LNCaP clone FGC (cell line): Measurements from ENCODE around the gene SLC10A3.

Experiments
- DNase-seq: peaks from one replicate; pipeline ENCODE4 v3.0.0-alpha.2; 2011; ENCODE audit warnings: low read depth
- H3K4me3 ChIP-seq: 2 replicates; pipeline ENCODE4 v1.5.1; 2011; ENCODE audit warnings: mild to moderate bottlenecking, low read depth, low read length, control low read depth
- CTCF ChIP-seq: IDR thresholded peaks from 2 replicates; pipeline ENCODE4 v1.5.1; 2012; ENCODE audit warnings: mild to moderate bottlenecking; ENCODE audit not compliant: control insufficient read depth, insufficient read depth; ENCODE audit errors: extremely low read depth

Gene SLC10A3

GRCh38 chrX:154495472-154495922, 5.1 kb upstream of the SLC10A3 start:
- H3K4me3 ChIP-seq = no peak overlapping the region
- no peak for DNase-seq
- no peak for TF ChIP-seq CTCF

GRCh38 chrX:154494715-154495114, 4.3 kb upstream of the SLC10A3 start:
- TF ChIP-seq CTCF = no peak
- DNase-seq = no peak

GRCh38 chrX:154490021-154490413, 412 bp downstream of the SLC10A3 start:
- TF ChIP-seq CTCF = no peak
- H3K4me3 ChIP-seq = peak overlapping the region; percentile 65
- no peak for DNase-seq

More at GRCh38 chrX:154494715-154495114, 4.3 kb upstream of the SLC10A3 start:
- no peak overlapping the region for H3K4me3 ChIP-seq

- TF ChIP-seq CTCF = no peak
- peak overlapping the region; percentile 65 for H3K4me3 ChIP-seq
Observed at GRCh38 chrX:154489182-154489581, 1.2 kb downstream of the SLC10A3 start.

GRCh38 chrX:154488336-154489075, 1.9 kb downstream of the SLC10A3 start:
- no peak for TF ChIP-seq CTCF
- H3K4me3 ChIP-seq = no peak overlapping the region
- no peak for DNase-seq

More at GRCh38 chrX:154489182-154489581, 1.2 kb downstream of the SLC10A3 start:
- DNase-seq = no peak

GRCh38 chrX:154487518-154488290, 2.7 kb downstream of the SLC10A3 start:
- H3K4me3 ChIP-seq = no peak overlapping the region
- no peak for TF ChIP-seq CTCF
- no peak for DNase-seq
